ENCODE measurements around the gene CDH22.

The CDH22 gene

GRCh38 chr20:46144432-46145025 is 163.8 kb downstream of the CDH22 start:
- DNase-seq (ENCODE audit: low read depth, low spot score): no peak

- DNase-seq (ENCODE audit: low read depth, low spot score): no peak
These were observed 166.2 kb downstream of the CDH22 start for GRCh38 chr20:46142124-46142523.

DNA sequence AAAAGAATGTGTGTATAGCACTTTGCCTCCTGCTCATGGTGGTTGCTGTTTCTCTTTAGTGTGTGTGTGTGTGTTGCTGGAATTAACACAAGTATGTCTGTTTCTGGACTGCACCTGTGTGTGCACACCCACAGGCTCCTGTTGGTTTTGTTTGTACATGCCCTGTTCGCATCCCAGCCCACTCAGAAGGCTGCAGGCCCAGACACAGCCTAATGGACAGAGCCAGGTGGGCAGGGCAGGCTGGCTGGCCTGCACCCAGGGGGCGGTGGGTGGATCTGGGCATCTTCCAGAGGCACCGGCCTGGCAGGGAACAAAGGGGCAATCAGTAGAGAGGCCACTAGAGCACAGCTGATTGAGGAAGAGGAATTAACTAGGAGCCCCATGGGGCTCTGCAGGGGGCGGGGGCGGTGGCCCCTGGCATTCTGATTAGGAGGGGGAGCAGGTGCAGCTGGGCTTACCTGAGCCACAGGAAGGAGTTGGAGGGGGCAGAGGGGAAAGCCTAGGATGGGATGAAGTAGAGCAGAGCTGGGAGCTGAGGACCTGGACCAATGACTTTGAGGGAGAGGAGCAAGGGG is 168.3 kb downstream of the CDH22 start:
- DNase-seq (ENCODE audit: low read depth, low spot score): no peak

DNA sequence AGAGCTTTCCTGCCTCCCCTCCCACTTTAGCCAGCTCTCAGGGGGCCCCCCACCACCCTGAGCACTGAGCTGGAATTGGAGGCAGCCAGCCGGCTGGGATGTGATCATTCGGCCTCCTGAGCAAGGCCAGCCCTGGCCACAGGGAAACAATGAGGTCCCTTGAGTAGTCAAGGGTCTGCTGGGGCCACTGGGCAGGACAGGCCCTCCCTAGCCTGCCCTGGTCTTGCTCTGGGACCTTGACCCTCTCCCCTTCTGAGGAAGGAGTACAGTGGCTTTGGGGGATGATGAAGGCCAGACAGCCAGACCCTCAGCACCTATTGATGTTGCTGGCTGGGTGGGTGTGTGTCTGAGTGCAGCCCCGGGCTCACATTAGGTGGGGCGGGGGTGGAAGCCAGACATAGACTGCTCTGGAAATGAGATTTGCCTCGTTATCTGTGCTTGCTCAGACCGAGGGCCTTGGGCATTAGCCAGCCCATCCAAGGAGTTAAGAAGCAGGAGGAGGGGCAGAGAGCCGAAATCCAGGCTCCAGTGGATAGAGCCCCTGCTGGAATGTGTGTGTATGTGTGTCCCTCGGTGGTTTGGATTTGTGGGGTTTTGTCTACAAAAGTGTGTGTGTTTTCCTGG is 168.9 kb downstream of the CDH22 start:
- peak; percentile 48 for DNase-seq (ENCODE audit: low read depth, low spot score)

GRCh38 chr20:46137816-46138215 is 170.5 kb downstream of the CDH22 start:
- no peak for DNase-seq (ENCODE audit: low read depth, low spot score)

- DNase-seq (ENCODE audit: low read depth, low spot score): no peak
These were observed 172.3 kb downstream of the CDH22 start for GRCh38 chr20:46135856-46136633.

- DNase-seq (ENCODE audit: low read depth, low spot score): no peak
These were observed 173.6 kb downstream of the CDH22 start for GRCh38 chr20:46134716-46135115.

- no peak for DNase-seq (ENCODE audit: low read depth, low spot score)
These were observed 174.2 kb downstream of the CDH22 start for GRCh38 chr20:46133886-46134654.

DNA sequence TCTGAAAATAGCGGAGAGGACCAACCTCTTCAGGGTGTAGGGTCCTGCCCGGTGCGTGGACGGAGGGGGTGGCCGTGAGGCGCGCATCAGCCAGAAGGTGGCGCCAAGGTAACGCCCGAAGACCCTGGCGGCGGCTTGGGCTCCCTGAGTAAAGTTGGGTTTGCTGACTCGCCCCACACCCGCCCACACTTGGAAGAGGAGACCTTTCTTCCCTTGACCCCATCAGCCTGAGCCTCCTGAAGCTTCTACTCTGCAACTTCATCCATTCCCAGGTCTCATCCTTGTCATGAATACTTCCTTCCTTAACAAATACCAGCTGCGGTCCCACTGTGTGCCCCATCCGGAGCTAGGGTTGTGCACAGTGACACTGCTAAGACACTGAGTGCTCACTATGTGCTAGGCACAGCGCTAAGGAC is 175.6 kb downstream of the CDH22 start:
- peak; percentile 79 for DNase-seq (ENCODE audit: low read depth, low spot score)

GRCh38 chr20:46131396-46131795 is 176.9 kb downstream of the CDH22 start:
- no peak for DNase-seq (ENCODE audit: low read depth, low spot score)

DNA sequence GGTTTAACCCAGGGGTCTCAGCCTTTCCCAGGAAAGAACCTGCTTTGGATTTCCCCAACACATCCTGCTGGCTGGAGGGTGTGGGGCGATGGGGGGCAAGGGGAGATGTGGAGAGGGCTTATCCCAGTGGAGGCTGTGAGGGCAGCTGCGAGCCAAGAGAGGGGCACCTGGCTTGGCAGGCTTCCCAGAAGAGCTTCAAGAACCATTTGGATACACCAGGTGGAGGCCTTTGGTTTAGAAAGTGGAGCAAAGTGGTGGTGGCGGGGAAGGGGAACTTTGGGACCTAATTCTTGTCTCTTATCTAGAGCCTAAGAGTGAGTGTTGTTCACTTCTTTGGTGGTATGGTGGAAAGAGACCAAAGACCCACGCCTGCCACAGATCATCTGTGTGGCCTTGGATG is 177.8 kb downstream of the CDH22 start:
- DNase-seq (ENCODE audit: low read depth, low spot score): no peak

GRCh38 chr20:46129955-46130481 is 178.3 kb downstream of the CDH22 start:
- no peak for DNase-seq (ENCODE audit: low read depth, low spot score)

- DNase-seq (ENCODE audit: low read depth, low spot score): peak; percentile 51
These were observed 179.8 kb downstream of the CDH22 start for GRCh38 chr20:46128310-46129151.

DNA sequence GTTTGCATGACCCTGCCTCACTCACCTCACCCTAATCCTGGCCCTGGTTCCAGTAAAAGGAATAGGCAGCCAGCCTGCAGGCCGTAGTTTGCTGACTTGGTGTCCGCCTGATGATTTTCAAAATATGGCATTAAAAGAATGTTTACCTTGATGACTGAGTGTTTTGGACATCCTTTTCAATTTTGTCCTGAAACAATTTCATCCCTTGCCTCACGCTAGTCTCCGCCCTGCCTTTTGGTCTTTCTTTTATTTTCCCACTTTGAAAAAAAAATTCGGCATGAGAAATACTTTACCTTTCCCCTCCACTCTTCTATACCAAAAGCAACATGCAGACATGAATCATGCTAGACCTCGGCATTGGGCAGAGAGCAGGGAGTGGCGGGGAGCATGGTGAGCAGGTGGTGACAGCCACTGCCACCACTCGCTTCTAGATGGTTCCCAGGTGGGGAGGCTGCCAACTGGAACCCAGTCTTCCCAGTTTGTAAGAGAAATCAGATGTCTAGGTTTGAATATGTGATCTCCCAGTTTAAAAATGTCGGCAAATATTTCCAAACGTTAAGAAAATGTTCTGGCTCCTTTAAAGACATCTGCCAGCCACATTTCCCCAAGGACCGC is 180.8 kb downstream of the CDH22 start:
- DNase-seq (ENCODE audit: low read depth, low spot score): no peak

DNA sequence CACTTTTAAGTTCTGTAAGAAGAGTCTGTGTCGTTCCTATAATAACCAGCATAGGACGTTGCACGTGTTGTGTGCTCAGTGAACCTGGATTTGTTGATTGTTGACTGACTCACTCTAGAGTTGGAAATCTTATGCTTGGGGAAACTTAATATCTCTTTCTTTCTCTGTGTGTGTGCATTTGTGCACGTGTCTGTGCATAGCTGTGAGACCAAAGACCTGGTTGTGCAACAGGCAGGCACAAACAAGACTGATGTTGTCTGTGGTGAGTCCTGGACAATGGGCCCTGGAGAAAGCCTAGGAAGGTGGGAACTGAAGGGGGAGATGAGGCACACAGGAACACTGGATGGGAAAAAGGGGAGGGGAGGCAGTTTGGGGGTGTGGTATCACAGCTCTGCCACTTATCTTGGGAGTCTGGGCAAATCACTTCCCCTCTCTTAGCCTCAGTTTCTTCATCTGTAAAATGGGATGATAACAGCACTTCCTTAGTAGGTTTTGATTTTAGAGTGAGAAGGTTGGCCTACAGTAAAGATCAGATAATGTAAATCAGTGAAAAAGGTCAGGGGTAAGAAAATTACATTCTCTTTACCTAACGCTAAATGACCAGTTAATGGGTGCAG is 181.8 kb downstream of the CDH22 start:
- DNase-seq (ENCODE audit: low read depth, low spot score): no peak
